DMS 273 treated with DMSO at 0.1 percent for 48 hours (cell line): ENCODE measurements around the gene COL27A1.
"Not testable (repeated sequence)": the region's sequence is repeated elsewhere in the genome, so short reads cannot be mapped to it uniquely, and the experiment has no call there.

Experiments used
- DNase-seq: peaks from one replicate; lab custom pipeline; 2025; lab: John Stamatoyannopoulos, UW

COL27A1 gene

GRCh38 chr9:114185570-114186490 is 30.5 kb downstream of the COL27A1 start:
- no peak for DNase-seq

DNA sequence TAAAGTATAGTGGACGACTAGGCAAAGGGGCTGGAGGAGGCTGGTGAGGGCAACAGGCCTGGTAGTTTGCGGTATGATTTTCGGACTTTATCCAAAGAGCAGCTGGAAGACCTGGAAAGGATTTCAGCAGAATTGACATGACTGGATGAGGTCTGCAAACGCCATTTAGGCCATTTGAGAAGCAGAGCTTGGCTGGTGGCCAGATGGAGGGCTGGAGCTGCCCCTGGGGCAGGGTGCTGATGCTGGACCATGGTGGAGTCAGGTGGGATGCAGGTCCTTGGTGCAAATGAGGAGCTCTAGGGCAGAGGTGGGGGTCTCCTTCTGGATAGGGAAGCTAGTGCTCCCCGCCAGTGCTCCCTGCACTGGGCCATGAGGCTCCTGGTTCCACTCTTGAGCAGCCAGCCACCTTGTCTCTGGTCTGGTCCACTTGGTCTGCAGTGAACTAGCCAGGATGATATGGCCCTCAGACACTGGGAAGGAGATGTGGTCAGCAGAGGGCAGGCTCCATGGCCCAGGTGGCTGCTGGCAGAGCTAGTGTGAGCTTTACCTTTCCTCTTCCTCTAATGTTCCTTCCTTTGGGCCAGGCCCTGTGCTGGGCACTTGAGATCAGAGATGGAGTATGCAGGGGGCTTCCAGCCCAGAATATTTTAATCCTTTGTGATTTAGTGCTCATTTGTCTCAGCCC is 31.4 kb downstream of the COL27A1 start:
- DNase-seq, result no peak

DNA sequence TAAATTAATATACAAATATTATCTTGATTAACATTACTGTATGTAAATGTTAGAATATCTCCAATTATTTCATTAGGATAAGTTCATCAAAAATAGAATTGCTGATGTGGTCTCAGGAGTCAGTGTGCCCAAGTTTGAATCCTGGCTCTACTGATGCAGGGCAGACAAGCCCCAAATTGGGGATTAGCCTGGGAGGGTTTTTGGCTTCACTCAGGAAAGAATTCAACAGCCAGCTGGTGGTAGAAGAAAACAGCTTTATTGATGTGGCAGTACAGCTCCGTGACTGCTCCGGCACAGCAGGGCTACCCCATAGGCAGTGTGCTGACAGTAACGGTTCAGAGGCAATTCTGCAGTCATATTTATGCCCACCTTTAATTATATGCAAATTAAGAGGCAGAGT is 32.5 kb downstream of the COL27A1 start:
- no peak for DNase-seq

DNA sequence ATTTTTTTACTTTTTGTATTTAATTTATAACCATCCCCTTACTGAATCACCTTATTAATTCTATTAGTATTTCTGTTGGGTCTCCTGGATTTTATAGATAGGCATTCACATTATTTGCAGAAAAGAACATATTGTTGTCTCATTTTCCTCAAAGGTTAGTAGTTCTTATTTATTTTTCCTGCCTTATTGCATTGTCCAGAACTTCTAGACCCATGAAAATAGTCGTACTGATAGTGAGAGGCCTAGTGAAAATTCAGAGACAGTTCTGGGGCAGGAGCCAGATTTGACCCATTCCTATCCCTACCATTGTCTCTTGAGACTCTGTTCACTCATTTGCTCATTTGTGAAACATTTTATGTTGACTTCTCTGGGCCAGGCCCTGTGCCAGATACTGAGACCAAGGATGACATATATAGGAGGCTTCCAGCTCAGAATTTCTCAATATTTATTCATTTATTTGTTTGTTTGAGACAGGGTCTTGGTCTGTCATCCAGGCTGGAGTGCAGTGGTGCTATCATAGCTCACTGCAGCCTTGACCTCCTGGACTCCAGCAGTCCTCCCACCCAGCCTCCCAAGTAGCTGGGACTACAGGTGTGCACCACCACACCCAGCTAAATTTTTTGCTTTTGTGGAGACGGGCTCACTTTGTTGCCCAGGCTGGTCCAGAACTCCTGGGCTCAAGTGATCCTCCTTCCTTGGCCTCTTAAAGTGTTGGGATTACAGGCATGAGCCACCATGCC is 34.7 kb downstream of the COL27A1 start:
- DNase-seq, result no peak

DNA sequence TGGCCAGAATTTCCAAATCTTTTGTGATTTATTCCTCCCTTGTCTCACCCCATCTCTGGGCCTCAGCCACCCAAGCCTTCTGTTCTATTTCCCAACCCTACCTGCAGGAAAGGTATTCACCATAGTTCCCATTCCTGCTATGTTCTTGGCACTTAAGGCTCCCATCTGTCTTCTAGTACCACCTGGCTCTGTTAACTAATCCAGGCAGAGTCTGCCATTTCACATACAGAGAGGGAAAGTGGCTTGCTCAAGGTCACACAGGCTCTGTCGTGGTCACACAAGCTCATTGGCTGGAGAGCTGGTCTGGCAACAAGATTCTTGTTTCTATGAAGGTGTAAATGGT is 35.2 kb downstream of the COL27A1 start:
- DNase-seq, result no peak

GRCh38 chr9:114191402-114191801 is 36.1 kb downstream of the COL27A1 start:
- not testable (repeated sequence) for DNase-seq

DNA sequence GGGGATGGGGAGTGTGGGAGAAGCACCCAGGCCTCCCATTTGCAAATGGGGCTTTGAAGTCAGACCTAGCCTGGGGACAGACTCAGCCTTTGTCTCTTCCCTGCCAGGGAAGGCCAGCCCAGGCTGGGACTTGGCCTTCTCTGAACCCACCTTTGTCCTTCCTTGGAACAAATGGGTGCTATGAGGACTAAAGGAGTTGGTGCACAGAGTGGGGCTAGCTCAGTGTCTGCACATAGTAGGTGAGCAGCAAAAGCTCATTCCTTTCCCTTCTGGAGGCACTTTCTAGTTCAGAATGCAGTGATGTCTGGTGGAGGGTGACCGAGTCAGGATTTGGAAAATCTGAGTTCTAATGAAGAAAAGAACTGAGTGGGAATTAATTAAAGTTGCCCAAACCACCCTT is 37.2 kb downstream of the COL27A1 start:
- no peak for DNase-seq

DNA sequence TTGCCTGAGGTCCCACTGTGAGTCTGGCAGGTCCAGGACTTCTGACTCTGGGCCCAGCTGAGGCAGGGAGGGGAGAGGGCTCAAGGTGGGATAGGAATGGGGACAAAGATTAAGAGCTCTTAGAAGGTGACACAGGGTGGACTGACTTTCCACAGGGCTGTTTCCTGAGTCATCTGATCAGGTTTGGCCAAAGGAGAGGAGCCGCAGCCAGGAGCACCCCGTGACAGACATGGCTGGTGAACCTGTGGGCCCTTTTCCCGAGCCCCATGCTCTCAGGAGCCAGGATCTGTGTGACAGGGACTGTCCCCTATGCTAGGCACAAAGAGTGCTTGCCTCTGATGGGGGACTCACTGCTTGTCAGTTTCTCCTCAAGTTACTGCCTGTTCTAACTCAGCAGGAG is 37.8 kb downstream of the COL27A1 start:
- DNase-seq, result no peak

GRCh38 chr9:114196117-114196516 is 40.8 kb downstream of the COL27A1 start:
- DNase-seq, result no peak

GRCh38 chr9:114196979-114197622 is 41.8 kb downstream of the COL27A1 start:
- no peak for DNase-seq

DNA sequence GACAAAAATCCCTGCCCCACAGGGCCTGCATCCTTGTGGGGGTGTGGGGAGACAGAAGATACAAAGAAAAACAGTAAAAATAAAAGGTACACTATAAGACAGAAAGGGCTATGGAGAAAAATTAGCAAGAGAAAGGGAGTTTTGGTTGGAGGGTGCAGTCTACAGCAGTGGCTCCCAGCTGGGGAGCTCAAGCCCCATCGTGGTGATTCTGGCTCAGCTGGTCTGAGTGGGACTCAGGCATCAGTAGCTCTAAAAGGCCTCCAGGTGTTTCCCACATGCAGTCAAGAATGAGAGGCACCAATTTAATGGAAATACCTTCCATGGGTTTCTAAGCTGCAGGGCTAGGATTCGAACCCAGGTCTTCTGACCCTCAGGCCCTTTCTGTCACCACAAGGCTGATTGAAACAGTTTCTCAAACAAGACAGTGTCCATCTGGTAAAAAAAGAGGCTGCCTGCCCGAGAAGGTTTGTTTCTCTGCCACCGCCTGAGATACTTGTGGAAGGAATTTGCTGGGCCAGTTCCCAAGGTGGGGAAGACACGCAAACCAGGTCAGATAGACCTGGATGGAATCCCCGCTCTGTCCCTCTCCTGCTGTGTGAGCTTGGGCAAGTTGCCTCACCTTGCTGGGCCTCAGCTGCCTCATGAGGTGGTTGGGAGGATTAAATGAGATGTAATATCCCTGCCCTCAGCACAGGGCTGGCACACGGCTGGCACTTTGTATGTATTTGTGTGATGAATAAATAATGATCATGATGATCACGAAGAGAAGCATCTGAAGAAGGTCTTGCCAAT is 43.1 kb downstream of the COL27A1 start:
- no peak for DNase-seq

GRCh38 chr9:114200721-114201300 is 45.5 kb downstream of the COL27A1 start:
- no peak for DNase-seq

DNA sequence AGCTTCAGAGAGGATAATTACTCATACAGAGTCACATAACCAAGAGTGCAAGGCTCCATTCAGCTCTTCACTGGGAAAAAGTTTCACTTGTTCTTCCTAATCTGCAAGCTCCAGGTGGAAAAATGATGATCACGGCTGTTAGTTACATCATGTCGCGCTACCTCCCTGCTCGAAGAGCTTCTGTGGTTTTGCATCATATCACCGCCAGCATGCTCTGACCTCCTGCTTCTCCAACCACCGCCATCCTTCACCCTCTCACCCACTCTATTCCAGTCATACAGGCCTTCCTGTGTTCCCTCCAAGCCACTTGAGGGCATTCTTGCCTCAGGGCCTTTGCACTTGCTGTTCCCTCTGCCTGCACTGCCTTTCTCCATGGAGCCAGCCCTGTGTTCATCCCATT is 47.1 kb downstream of the COL27A1 start:
- no peak for DNase-seq

DNA sequence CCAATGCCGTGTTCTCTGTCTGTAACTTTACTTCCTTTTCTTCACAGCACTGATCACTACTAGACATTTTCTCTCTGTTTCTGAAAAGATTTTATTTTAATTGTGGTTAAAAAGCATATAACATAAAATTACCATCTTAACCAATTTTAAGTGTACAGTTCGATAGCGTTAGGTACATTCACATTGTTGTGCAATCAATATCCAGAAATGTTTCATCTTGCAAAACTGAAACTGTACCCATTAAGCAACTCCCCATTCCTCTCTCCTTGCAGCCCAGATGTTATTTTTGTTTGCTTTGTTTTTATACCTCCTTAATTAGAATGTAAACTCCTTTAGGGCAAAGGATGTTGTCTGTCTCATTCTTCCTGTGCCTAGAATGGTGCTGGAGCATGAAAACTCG is 47.5 kb downstream of the COL27A1 start:
- DNase-seq, result no peak

GRCh38 chr9:114203410-114204140 is 48.2 kb downstream of the COL27A1 start:
- no peak for DNase-seq

DNA sequence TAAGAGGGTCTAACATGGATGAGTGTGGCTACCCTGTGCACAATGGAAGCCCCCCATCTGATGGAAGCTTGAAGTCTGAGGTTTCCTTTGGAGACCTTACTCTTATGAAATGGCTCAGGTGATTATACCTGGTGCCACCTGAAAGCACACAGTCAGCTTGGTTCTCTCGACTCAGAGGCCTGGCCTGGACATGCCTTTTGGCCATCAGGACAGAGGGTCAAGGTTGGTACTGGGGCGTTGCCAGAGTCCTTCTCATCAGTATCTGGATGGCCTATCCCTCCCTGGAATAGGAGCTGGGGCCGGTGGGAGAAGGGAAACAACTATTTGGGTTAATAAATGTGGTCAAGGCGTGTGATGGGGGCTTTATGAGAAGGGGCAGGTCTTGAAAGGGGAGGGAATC is 48.9 kb downstream of the COL27A1 start:
- no peak for DNase-seq

- DNase-seq, result no peak
Measured at GRCh38 chr9:114205171-114206015, 50.1 kb downstream of the COL27A1 start.

GRCh38 chr9:114206221-114206789 is 51.0 kb downstream of the COL27A1 start:
- DNase-seq, result no peak
